ENCODE measurements around the gene CDK5. TPM values are rescaled to one million over a fixed set of nuclear protein-coding genes. Genes with fewer than 3 reads are reported as not detected.

Gene CDK5
- polyA plus RNA-seq, 2 of the 4 experiments (the other 2 are of a cell fraction), result 29.6 to 51.0 TPM

DNA sequence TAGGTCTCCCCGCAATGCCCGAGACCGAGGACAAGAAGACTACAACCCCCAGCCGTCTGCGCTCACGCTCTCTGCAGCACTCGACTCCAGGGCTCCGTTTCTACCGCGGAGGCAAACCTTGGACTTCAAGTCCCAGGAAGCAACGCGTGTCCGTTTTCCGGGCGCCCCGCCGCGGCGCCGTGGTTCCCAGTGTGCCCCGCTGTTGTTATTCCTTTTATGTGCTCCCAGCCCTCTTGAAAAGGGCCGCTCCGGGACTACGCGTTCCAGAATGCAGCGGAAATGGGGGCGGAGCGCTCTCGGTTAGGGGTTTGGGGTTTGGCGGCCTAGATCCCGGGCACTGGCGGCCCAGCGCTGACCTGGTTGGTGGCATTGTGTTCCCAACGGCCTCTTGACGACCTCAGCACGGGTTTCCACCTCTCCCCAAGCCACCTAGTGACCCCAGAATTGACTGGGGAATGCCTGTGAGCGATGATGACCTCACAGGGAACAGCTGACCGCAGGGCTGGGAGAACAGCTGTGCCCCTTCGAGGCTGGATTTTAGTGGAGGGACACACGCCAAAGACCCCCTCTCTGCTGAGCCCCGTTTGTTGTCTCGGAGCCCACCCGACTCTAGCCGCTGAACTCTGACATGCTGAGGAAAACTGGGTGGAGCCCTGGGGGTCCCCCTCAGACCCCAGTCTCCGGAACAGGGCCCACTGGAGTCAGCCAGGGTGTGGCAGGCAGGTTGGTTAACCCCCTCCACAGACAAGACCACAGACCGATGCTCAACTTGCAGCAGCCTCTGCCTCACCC is 488 bp upstream of the CDK5 start:
- peaks cover 24% of the 10 kb centered on the region for H3K4me1 ChIP-seq
- DNase-seq (ENCODE audit: low read depth in 1 of 2, low spot score in 1 of 2) (peak; percentile 99 to 100), FAIRE-seq (no peak), ATAC-seq (peak; percentile 54 to 82)
- H3K27ac ChIP-seq, result peak overlapping the region; percentile 99
- H3K4me3 ChIP-seq, result peak overlapping the region; percentile 86
- peak overlapping the region; percentile 92 for H3K4me2 ChIP-seq
- WGBS (ENCODE audit: missing lambda C conversion rate), result under 1% methylated on average over 35 of the region's 46 CpGs
- TF ChIP-seq, protein P1, sequence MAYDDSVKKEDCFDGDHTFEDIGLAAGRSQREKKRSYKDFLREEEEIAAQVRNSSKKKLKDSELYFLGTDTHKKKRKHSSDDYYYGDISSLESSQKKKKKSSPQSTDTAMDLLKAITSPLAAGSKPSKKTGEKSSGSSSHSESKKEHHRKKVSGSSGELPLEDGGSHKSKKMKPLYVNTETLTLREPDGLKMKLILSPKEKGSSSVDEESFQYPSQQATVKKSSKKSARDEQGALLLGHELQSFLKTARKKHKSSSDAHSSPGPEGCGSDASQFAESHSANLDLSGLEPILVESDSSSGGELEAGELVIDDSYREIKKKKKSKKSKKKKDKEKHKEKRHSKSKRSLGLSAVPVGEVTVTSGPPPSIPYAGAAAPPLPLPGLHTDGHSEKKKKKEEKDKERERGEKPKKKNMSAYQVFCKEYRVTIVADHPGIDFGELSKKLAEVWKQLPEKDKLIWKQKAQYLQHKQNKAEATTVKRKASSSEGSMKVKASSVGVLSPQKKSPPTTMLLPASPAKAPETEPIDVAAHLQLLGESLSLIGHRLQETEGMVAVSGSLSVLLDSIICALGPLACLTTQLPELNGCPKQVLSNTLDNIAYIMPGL (CRISPR knock-in tag; IDR thresholded peaks at IDR 0.05; ENCODE audit: borderline replicate concordance), result no peak
- no peak for TF ChIP-seq FOSL2 (IDR thresholded peaks at IDR 0.05)
- peak; percentile 30; the same call in 1 of the 2 replicates for TF ChIP-seq FOSL2 (CRISPR knock-in tag; IDR thresholded peaks at IDR 0.05)
- no peak for TF ChIP-seq RFX5 (IDR thresholded peaks at IDR 0.05)
- no peak for TF ChIP-seq KDM1A (IDR thresholded peaks at IDR 0.05; ENCODE audit: low read depth)
- 0 out of 2 replicates have a peak, but pooled peaks have one; percentile 30 for TF ChIP-seq HOXB5 (CRISPR knock-in tag; IDR thresholded peaks at IDR 0.05)
- TF ChIP-seq POLR2A (IDR thresholded peaks at IDR 0.05; ENCODE audit: low read length), result peak; percentile 75
- TF ChIP-seq, protein P2, sequence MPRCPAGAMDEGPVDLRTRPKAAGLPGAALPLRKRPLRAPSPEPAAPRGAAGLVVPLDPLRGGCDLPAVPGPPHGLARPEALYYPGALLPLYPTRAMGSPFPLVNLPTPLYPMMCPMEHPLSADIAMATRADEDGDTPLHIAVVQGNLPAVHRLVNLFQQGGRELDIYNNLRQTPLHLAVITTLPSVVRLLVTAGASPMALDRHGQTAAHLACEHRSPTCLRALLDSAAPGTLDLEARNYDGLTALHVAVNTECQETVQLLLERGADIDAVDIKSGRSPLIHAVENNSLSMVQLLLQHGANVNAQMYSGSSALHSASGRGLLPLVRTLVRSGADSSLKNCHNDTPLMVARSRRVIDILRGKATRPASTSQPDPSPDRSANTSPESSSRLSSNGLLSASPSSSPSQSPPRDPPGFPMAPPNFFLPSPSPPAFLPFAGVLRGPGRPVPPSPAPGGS (IDR thresholded peaks at IDR 0.05), result 0 out of 3 replicates have a peak, but pooled peaks have one; percentile 12
- TF ChIP-seq SMC3 (IDR thresholded peaks at IDR 0.05), result no peak
- no peak for TF ChIP-seq MAZ (IDR thresholded peaks at IDR 0.05; ENCODE audit: borderline replicate concordance, low read depth, low read length)
- peak; percentile 58 for TF ChIP-seq PHF8 (IDR thresholded peaks at IDR 0.05; ENCODE audit: borderline replicate concordance, low read depth)
- TF ChIP-seq, protein P3, sequence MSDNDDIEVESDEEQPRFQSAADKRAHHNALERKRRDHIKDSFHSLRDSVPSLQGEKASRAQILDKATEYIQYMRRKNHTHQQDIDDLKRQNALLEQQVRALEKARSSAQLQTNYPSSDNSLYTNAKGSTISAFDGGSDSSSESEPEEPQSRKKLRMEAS (IDR thresholded peaks at IDR 0.05), result peak; percentile 53
- no peak for TF ChIP-seq HOXB13 (CRISPR knock-in tag; IDR thresholded peaks at IDR 0.05; ENCODE audit: low read depth)
- 0 out of 2 replicates have a peak, but pooled peaks have one; percentile 6 for TF ChIP-seq MYC (IDR thresholded peaks at IDR 0.05; ENCODE audit: borderline replicate concordance, low read length)
- peak; percentile 53 to 64; a peak in 4 of 5 replicates for TF ChIP-seq JUN (IDR thresholded peaks at IDR 0.05)
- TF ChIP-seq, protein P4, sequence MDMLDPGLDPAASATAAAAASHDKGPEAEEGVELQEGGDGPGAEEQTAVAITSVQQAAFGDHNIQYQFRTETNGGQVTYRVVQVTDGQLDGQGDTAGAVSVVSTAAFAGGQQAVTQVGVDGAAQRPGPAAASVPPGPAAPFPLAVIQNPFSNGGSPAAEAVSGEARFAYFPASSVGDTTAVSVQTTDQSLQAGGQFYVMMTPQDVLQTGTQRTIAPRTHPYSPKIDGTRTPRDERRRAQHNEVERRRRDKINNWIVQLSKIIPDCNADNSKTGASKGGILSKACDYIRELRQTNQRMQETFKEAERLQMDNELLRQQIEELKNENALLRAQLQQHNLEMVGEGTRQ (IDR thresholded peaks at IDR 0.05), result peak; percentile 47
- ChIA-PET CTCF (interaction anchor here (0.6 to 4.0 kb wide), 9 partner anchors 13 to 691 kb away, joined by 3 to 14 read pairs (median 5); partner anchors contain the start of gene ABCB8), POLR2A (interaction anchor here (1.0 to 1.4 kb wide), 3 partner anchors 19 to 30 kb away, joined by 3 to 4 read pairs (median 4); partner anchors contain the start of genes ABCB8 and FASTK)
- H3K9me3 ChIP-seq, result no peaks in the 10 kb centered on the region

DNA sequence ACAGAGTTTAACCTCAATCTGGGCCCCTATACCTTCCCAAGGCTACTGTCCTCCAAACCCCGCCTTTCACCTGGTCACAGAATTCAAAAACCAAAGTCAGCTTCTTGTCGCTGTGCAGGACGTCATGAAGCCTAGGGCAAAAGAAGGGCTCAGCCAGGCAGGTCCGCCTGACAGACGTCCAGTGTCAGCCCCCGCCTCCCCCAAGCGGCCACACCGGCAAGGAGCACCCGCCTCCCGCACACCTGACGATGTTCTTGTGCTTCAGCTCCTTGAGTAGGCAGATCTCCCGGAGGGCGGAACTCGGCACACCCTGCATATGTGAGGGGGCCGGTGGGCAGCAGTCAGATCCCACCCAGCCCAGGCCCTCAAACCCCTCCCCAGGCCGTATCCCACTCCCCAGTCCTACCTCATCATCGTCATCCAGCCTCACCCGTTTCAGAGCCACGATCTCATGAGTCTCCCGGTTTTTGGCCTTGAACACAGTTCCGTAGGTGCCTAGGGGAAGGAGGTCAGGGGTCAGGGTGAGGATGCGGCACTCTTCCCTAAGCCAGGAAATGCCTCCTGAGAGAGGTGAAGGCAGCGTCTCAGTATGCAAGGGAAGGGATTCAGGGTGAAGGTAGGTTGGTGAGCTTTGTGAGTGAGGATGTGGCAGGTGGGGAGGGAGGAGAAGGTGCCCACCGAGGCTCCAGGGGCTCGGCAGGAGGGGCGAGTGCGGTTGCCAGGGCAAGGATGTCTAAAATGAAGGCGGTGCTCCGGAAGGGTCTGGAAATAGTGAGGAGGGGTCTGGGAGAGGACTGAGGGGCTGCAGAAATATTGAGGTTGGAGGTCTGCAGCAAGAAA is 811 bp downstream of the CDK5 start:
- H3K4me3 ChIP-seq, result peak overlapping the region; percentile 61
- FAIRE-seq, result no peak
- 78% methylated on average over 25 of the region's 29 CpGs for WGBS (ENCODE audit: missing lambda C conversion rate)
- CTCF ChIA-PET, result interaction anchor here (0.6 to 1.7 kb wide), 4 partner anchors 11 to 54 kb away, joined by 3 to 5 read pairs (median 3); partner anchors contain the start of gene ABCB8
- POLR2A ChIA-PET, result interaction anchor here (1.0 kb wide), 1 partner anchor 18 kb away, joined by 3 read pairs; no protein-coding TSS in a partner anchor
- H3K27ac ChIP-seq, result peak overlapping the region; percentile 75 to 99
- no peaks in the 10 kb centered on the region for H3K9me3 ChIP-seq
- no peak for TF ChIP-seq EP300 (IDR thresholded peaks at IDR 0.05)
- TF ChIP-seq CHD4 (IDR thresholded peaks at IDR 0.05; ENCODE audit: borderline replicate concordance), result no peak
- TF ChIP-seq, protein P5, sequence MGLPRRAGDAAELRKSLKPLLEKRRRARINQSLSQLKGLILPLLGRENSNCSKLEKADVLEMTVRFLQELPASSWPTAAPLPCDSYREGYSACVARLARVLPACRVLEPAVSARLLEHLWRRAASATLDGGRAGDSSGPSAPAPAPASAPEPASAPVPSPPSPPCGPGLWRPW (IDR thresholded peaks at IDR 0.05), result no peak
- no peak for TF ChIP-seq KDM5A (IDR thresholded peaks at IDR 0.05)
- no peak for TF ChIP-seq FOSL2 (IDR thresholded peaks at IDR 0.05)
- TF ChIP-seq FOSL2 (CRISPR knock-in tag; IDR thresholded peaks at IDR 0.05), result no peak
- TF ChIP-seq PHF8 (IDR thresholded peaks at IDR 0.05; ENCODE audit: borderline replicate concordance, low read depth), result no peak
- TF ChIP-seq NR3C1 (IDR thresholded peaks at IDR 0.05), result no peak
- TF ChIP-seq EHF (CRISPR knock-in tag; IDR thresholded peaks at IDR 0.05), result no peak
- no peak for TF ChIP-seq MAZ (IDR thresholded peaks at IDR 0.05; ENCODE audit: borderline replicate concordance, low read depth, low read length)
- no peak for TF ChIP-seq ZFP36 (IDR thresholded peaks at IDR 0.05; ENCODE audit: borderline replicate concordance, partially characterized antibody)
- peaks cover 22% of the 10 kb centered on the region for H3K4me1 ChIP-seq
- H3K4me2 ChIP-seq, result peak overlapping the region; percentile 88
- no peak for ATAC-seq
- DNase-seq (ENCODE audit: low read depth in 1 of 2, low spot score in 1 of 2), result no peak

All from A549 (cell line).